T-helper 2 cell (primary cell): Measurements from ENCODE around the gene TJP3.
A peak's percentile ranks its signal among the peaks of the same experiment; 100 is the strongest.

Experiments
- DNase-seq, 5 experiments: peaks; one replicate each; pipeline versions ENCODE4 v3.0.0 to v3.0.0-alpha.2; 2012 to 2022

The TJP3 gene

DNA sequence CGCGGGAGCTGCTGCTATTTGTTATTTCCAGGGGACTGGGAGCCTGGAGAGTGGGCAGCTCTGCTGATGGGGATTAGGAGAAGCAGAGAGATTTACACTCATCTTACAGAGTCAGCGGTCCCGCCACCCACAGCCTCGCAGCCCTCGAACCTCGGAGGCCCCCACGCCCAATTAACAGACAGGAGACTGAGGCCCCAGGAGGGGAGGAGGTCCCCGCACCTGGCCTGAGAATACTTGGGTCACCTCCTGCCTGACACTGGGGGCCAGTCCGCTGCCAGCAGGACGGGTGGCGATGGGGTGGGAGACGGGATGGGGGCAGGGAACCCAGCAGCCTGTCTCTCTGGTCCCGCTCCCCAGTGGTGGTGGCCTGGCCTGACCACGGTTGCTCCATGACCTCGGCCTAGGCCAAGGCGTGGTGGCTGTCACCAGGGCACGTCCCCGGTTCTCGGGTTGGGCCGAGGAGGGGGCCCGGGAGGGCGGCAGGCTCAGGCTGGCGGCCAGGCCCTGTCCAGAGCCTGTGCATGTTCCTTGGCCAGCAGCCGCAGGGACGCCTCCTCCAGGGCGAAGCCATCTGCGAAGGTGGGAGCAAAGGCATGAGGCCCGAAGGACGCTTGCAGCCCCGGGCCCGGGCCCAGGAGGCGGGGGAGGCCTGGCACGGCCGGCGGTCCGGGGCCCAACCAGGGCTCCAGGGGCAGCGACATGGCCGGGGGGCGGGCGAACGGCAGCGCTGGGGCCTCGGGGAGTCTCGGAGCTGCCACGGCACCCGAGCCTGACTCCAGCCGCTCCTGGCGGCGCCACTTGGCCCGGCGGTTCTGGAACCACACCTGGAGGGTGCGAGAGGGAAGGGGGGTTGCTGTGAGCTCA is 62.2 kb downstream of the TJP3 start:
- DNase-seq: no peak

DNA sequence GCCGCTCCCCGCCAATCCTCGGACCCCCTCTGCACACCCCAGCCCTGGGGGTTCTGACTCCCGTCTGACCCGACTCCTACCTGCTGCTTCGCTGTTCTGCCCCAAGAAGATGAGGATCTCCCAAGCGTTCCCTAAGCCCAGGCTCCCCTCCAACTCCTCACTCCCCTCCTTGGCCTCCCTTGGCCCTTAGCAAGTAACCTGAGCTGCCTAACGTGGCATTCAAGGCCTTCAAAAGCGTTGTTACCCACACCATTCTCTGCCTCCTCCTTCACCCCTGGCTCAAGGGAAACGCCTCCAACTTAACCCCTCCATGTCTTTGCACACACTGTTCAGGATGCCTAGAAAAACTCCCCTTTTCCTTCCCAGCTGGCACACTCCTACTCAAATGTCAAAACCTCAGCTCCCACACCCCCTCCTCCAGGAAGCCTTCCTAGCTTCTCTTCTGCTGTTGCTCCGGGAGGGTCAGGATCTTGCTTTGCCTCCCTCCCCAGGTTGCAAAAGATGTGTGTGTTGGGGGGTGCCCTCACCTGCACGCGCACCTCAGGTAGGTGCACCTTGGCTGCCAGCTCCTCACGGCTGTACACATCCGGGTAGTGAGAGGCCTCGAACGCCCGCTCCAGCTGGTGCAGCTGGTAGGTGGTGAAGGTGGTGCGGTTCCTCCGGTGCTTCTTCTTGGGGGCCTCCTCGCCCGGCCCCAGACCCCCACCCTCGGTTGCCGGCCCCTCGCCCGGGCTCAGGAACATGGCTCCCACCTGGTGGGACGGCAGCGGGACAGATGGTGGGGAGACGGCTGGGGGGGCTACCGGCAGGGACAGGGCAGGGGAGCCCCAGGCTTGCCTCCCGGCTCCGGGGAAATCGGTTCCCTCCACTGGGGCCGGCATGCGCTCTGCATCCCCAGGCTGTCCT is 63.1 kb downstream of the TJP3 start:
- DNase-seq: no peak

DNA sequence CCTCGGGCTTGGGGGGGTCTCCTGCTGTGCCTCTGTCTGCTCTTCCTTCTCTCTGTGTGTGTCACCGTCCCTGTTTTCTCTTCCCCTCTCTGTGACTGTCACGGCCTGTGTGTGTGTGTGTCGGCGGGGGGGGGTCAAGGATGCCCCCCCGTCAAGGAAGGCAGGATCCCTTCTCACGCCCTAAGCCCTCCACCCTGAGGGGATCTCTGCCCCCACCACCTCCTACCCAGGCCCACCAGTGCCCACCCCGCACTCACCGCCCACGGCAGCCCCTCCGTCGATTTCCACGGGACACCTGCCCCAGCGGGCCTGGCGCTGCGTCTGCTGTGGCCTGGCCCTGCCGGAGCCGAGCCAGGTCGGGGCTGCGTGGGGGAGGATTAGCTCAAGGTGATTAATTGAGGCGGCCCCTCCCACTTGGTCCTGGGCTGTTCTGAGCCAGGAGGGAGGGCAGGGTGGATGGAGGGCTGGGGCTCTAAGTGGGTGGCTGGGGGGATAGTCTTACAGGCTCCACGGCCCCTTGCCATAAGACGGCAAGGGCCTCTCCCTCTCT is 63.8 kb downstream of the TJP3 start, which contains the start of gene RAX2:
TSS of gene RAX2 (minus strand) at position 323 of the 550 bp plus-strand sequence. CDS start 486 bp downstream, outside the sequence.
- no peak for DNase-seq

GRCh38 chr19:3773814-3774515 is 65.8 kb downstream of the TJP3 start:
- DNase-seq: no peak

DNA sequence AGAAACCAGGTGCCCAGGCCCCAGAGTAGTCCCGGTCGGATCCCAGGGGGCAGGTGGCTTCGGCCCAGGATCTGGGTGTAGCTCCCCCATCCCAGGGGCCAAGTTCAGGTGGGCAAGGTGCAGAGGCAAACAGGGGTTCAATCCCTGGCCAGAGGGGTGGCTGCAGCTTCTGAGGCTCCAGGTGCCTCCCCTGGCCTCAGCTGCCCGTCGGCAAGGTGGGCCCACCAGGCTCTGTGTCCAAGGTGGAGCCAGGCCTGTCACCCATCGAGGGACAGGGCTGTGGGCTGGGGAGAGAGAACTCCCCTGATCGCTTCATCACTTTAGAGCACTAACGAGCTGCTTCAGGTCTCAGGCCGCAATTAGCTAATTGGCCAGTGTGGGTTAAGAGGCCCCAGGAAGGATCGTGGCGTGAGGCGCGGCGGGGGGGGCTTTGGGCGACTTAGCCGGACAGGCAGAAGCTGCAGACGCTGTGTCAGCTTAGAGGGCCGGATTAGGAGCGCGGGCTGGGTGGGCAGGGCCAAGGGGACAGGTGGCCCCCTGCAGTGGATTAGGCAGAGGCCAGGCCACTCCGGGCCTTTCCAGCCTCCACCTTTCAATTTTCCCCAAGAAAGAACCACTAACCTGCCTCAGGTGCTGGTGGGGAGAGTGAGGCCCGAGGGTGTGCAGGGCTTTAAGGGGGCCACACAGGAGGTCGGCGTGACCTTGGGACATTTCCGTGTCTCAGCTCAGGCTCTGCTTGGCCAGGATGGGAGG is 66.6 kb downstream of the TJP3 start:
- DNase-seq: no peak

DNA sequence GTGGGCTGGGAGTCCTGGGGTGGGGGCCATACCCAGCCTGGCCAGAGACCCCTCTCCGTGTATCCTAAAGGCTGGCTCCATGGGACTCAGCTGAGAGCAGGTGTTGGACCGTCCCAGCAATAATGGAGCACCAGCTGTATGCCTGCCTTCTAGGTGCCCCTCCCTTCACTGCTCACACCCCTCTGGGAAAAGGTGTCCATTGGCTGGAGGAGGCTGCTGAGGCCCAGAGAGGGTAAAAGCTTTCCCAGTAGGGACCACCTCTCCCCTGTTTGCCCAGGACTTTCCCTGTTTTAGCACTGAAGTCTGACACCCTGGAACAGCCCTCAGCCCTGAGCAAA is 67.2 kb downstream of the TJP3 start:
- no peak for DNase-seq

DNA sequence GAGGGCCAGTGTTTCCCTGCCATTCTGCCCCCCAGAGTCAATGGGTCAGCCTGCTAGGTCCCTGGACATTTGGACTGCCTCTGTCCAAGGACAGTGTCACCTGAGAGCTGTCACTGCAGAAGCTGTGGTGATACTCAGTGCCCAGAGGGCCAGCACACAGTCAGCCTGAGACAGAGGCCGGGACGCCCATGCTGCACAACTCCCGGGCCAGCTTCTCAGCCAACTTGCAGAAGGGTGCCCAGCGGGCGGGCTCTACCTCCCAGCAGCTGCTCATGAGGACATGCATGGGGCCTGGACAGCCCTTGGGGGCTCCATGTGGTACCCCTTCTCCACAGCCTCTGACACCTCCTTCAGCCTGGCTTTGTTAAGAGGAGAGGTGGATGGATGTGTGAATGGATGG is 67.6 kb downstream of the TJP3 start:
- DNase-seq: no peak

- no peak for DNase-seq
Measured at GRCh38 chr19:3776479-3777040, 68.4 kb downstream of the TJP3 start.

DNA sequence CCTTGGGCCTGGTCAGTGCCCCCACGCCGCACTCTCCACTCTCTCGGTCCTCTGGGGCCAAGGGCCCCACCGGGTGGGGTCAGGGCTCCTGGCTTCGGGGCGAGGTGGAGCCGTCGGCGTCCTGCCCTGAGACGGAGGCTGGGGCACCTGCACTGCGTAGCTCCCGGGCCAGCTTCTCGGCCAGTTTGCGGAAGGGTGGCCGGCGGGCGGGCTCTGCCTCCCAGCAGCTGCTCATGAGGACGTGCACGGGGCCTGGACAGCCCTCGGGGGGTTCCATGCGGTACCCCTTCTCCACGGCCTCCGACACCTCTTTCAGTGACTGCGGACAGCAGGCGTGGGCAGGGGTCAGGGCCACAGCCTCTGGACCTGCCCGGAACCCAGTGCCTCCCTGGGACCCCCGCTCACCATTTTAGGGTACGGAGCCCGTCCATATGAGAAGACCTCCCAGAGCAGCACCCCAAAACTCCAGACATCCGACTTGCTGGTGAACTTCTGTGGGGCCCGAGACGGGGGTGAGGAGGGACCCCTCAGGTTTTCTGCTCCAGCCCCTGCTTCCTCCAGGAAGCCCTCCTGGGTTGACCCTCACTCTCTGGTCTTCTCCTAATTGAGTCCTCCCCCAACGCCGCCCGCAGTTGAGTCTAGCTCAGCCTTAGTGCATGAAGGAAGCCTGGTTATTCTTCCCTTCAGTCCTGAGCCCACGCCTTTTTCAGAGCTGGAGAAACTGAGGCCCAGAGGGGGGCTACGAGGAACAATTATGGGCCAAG is 70.1 kb downstream of the TJP3 start:
- DNase-seq: no peak

DNA sequence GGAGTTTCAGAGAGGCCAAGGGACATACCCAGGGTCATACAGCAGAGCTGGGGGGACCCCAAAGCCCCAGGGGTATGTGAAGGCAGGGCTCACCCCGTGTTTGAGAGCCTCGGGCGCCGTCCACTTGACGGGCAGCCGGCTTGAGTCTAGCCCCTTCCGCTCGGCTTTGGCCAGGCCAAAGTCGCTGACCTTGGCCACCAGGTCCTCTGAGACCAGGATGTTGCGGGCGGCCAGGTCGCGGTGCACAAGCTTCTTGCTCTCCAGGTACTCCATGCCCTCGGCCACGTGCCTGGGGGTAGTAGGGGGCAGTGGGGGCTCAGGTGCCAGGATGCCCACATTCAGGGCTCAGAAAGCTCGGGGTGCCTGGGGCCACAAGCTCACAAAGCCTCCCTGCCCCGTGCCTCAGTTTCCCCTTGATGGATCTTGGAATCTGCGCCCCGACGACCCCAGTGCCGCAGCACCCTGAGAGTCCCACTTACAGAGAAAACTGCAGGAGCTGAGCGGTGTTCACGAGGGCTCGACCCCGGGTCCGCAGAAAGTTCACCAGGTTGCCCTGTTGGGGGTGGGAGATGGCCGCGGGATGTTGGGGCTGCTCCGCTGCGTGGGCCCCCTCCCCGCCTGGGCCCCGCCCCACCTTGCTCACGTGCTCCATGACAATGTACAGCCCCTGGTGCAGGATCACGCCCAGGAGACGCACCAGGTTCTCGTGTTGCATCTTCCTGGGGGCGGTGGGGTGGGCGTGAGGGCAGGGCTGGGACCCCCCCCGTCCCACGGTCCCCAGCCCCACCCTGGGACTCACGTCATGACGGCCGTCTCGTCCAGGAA is 70.9 kb downstream of the TJP3 start:
- DNase-seq: no peak

GRCh38 chr19:3780786-3781304 is 72.7 kb downstream of the TJP3 start:
- DNase-seq: peak in 2 of 5 experiments; percentile 20 to 24

GRCh38 chr19:3781603-3782002 is 73.4 kb downstream of the TJP3 start:
- DNase-seq: no peak

- DNase-seq: no peak
Measured at GRCh38 chr19:3782330-3782729, 74.1 kb downstream of the TJP3 start.

DNA sequence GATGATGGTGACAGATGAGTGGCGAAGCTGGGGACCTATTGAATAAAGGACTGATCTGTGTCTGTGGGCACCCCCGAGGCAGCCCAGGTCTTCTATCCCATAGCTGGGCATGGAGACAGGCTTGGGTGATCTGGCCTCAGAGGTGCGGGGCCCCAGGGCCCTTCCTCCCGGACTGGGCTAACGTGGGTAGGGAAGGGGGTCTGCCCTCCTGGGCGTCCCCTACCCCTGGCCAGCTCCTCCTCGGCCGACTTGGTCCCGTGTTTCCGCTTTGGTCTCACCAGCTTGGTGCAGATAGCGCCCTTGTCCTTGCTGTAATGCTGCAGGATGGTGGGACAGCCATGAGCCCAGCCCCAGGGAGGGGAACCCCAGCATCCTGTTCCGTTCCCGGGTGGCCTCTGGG is 74.7 kb downstream of the TJP3 start:
- DNase-seq: no peak

DNA sequence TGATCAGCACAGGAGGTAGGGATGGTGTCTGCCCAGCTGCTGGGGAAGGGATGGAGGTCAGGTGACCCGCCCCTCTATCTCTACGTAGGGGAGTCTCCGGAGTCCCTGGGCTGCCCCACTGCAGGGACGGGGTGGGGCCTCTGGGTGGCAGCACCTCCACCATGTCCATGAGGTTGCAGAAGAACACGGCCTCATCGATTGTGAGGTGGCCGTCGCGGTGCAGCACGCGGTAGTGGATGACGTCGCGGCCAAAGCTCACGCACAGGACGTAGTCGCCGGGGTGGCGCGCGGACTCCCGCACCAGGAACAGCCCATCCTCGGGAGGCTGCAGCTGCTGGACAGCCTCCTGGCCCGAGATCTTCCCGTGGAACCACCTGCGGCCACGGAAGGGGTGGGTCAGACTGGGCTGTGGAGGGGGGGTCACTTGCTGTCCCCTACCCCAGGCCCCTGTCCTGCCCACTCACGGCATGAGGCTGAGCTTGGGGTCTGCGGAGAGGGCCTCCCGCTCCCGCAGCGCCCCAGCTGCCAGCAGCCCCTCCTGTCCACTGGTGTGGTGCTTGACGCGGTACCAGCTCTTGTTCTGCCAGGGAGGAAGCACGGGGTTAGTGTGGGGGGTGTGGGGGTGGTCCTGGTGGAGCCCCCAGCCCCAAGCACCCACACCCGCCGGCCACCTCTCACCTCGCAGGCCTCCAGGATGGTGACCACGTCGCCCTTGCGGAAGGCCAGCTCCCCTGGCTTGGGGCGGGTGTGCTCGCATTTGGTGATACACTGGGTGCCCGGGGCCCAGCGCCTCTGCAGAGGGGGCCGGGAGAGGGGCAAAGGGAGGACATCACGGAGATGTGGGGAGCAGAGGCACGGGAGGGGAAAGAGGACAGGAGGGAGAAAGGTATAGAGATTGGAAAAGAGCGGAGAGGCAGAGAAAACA is 75.7 kb downstream of the TJP3 start:
- DNase-seq: peak in 2 of 5 experiments; percentile 26 to 51

GRCh38 chr19:3784607-3785450 is 76.6 kb downstream of the TJP3 start:
- no peak for DNase-seq

DNA sequence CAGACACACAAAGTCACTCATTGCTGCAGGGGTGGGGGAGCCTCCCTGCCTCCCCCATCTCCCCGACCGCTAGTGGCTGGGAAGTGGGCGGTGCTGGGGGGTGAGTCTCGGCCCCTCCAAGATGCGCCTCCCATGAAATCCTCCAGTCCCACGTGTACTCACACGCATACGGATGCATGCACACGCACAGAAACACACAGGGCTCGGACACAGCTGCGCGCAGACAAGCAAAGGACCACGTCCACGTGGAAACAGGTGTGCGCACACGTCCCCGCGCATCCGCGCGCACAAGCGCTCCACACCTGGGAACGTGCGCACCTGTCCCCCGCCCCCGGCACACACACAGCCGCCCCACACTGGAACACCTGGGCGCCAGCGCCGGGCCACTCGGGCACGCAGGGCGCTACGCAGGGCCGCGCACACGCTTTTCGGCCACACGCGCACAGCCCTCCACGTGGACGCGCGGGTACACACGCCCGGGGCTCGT is 77.3 kb downstream of the TJP3 start:
- DNase-seq: peak in 1 of 5 experiments; percentile 26
